ENCODE results near the gene ACSL3.

DNA sequence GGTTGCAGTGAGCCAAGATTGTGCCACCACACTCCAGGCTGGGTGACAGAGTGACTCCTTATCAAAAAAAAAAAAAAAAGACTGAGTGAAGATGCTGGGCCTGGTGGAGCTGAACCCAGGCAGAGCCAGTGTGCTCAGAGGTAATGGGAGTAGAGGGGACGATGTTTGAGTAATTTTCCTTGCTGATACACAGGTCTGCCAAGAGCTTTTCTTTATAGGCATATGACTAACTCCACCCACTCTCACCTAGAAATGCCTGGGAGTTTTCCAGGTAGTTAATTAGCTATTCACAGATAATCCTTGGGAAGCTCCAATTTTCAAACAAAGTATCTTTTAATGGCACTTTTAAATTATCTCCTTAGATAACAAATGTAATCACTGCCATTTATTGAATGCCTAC lies 33.4 kb upstream of the ACSL3 start:
- TF ChIP-seq YY1 (IDR thresholded peaks at IDR 0.05; ENCODE audit: insufficient read depth, insufficient read length) (no peak), ZNF274 (IDR thresholded peaks at IDR 0.05; ENCODE audit: low read depth, low read length) (no peak), SUZ12 (IDR thresholded peaks at IDR 0.05; ENCODE audit: extremely low read depth, insufficient read depth, insufficient read length) (no peak)

All from NT2/D1 (cell line).